Fibroblast of villous mesenchyme (primary cell): Measurements from ENCODE around the gene BTBD7. TPM values are rescaled to one million over a fixed set of nuclear protein-coding genes. Genes with fewer than 3 reads are reported as not detected.

Experiments used
- DNase-seq: peaks from one replicate; pipeline ENCODE4 v3.0.0-alpha.2; 2010; ENCODE audit warnings: low read depth
- H3K4me3 ChIP-seq: 2 replicates; pipeline ENCODE4 v1.5.1; 2011; ENCODE audit warnings: low read depth, mild to moderate bottlenecking, low read length
- total RNA-seq: library from RNA; depleted of rRNA; stranded (reverse); fragments of >200 nt; gene quantifications from 2 replicates; pipeline ENCODE4 v1.2.3, GENCODE V29; 2012
- TF ChIP-seq, protein P1 (sequence below): IDR thresholded peaks from 2 replicates; pipeline ENCODE4 v1.5.1; 2012; ENCODE audit warnings: low read depth, mild to moderate bottlenecking, low read length; ENCODE audit not compliant: insufficient read depth

Gene BTBD7
- total RNA-seq, 1 donor: 35.4 TPM

DNA sequence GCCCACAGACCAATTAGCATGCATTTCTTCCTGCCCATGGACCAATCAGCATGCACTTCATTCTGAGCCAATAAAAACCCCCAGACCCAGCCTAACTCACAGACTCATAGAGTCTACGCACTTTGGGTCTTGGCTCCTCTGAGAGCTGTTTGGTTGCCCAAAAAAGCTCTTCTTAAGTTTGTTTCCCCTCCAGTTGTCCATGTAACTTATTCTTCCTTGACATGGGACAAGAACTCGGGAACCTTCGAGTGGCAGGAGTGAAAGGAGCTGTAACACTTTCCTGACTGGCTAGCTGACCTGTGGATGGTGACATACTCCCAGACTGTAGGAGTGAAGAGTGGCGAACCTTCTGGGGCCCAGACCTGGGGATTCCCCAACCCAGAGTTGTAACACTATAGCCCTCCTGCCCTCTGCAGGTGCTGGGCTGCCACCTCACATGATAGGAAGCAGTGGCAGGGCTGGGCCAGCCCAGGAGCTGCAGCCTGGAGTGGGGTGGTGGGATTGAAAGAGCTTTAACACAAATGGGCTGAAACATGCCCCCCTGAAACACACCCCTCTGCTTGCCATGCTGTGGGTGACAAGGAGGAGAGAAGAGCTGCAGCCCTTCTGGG lies 4.4 kb upstream of the BTBD7 start:
- TF ChIP-seq, protein P1, sequence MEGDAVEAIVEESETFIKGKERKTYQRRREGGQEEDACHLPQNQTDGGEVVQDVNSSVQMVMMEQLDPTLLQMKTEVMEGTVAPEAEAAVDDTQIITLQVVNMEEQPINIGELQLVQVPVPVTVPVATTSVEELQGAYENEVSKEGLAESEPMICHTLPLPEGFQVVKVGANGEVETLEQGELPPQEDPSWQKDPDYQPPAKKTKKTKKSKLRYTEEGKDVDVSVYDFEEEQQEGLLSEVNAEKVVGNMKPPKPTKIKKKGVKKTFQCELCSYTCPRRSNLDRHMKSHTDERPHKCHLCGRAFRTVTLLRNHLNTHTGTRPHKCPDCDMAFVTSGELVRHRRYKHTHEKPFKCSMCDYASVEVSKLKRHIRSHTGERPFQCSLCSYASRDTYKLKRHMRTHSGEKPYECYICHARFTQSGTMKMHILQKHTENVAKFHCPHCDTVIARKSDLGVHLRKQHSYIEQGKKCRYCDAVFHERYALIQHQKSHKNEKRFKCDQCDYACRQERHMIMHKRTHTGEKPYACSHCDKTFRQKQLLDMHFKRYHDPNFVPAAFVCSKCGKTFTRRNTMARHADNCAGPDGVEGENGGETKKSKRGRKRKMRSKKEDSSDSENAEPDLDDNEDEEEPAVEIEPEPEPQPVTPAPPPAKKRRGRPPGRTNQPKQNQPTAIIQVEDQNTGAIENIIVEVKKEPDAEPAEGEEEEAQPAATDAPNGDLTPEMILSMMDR: no peak
- H3K4me3 ChIP-seq: no peak overlapping the region
- no peak for DNase-seq

DNA sequence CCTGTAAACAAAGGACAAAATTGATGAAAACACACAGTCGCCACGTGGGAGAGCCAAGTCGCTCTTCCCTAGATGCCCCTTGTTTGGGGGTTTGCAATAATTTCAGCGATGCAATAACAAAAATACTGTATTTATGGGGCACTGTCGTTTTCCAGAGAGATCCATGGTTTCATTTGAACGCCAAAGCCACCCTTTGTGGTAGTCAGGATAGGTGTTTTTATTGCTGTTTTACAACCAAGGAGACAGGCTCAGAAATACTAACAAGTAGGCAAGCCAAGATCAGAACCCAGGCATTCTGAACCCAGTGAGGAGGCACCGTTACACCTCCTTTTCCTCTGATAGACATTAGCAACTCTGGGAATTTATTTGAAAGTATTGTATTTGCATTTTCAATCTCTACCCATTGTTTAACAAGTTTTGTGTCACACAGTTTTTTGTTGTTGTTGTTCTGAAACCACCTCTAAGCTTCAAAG lies 831 bp upstream of the BTBD7 start:
- no peak for DNase-seq
- TF ChIP-seq, protein P1: no peak
- peak overlapping the region; percentile 73 for H3K4me3 ChIP-seq

- peak overlapping the region; percentile 79 for H3K4me3 ChIP-seq
- TF ChIP-seq, protein P1: no peak
- DNase-seq: peak; percentile 61
Observed at GRCh38 chr14:93332397-93332852, 411 bp downstream of the BTBD7 start.

- H3K4me3 ChIP-seq: peak overlapping the region; percentile 79
- TF ChIP-seq, protein P1: no peak
- DNase-seq: no peak
Observed at GRCh38 chr14:93331728-93332396, 974 bp downstream of the BTBD7 start.

DNA sequence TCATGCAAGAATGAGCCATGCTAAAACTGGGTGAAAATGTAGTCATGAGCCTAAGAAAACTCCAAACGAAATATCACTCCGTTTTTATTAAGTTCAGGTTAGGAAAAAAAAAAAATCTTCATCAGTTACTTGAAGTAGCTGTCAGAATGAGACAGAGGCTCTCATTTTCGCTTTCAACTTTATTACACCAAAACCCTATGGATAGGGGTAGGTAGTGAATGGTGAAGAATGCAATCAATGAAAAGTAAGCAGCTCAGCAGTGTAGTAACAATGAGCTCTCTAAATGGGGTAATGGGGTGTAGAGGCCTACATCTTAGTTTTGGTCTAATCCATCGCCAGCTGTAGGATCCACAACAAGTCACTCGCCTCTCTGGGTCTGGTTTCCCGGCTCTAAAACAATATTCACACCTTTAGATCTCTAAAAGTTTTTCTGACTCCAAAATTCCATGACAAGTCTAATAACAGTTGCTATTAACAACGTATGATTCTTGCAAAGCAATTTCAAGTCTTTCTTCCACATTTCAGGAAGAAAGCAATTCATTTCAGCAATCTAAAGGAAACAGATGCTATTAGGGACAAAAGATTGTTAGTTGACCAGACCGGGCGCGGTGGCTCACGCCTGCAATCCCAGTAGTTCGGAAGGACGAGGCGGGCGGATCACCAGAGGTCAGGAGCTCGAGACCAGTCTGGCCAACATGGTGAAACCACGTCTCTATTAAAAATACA lies 1.7 kb downstream of the BTBD7 start:
- H3K4me3 ChIP-seq: peak overlapping the region; percentile 79
- TF ChIP-seq, protein P1: no peak
- no peak for DNase-seq

GRCh38 chr14:93330609-93331000 lies 2.2 kb downstream of the BTBD7 start:
- TF ChIP-seq, protein P1: no peak
- H3K4me3 ChIP-seq: no peak overlapping the region
- no peak for DNase-seq
